H1 (cell line): ENCODE results near the gene CD59. TPM values are rescaled to one million over a fixed set of nuclear protein-coding genes. Genes with fewer than 3 reads are reported as not detected.
A peak's percentile ranks its signal among the peaks of the same experiment; 100 is the strongest.

Experiments
- CTCF ChIA-PET: fragments of 300-600 bp; sonication (Branson Sonifier 250); formaldehyde crosslinking; loops from one replicate; lab custom pipeline; 2021; ENCODE audit not compliant: partially characterized antibody; lab: Charles Lee
- POLR2A ChIA-PET: fragments of 300-600 bp; sonication (Branson Sonifier 250); formaldehyde crosslinking; loops from one replicate; lab custom pipeline; 2021; ENCODE audit warnings: inconsistent platforms; ENCODE audit not compliant: partially characterized antibody; lab: Charles Lee
- DNase-seq, 2 experiments: peaks; one replicate each; pipeline versions ENCODE4 v3.0.0 to v3.0.0-alpha.2; 2010 to 2022; ENCODE audit warnings: low spot score in 2 of 2, low read depth in 1 of 2, mixed read lengths in 1 of 2
- FAIRE-seq: peaks from 2 replicates; lab custom pipeline; 2011; peaks lifted over from hg19 to GRCh38; lab: Jason Lieb, UNC
- H2AFZ ChIP-seq: 2 replicates; pipeline ENCODE4 v1.8.1; 2012; ENCODE audit warnings: low read length, inconsistent platforms
- H2AK5ac ChIP-seq: 2 replicates; pipeline ENCODE4 v1.6.1; 2013; ENCODE audit warnings: low read depth, low read length
- H2BK120ac ChIP-seq: replicated peaks from 2 replicates; pipeline ENCODE3; 2013; ENCODE audit warnings: low read depth, low read length, inconsistent platforms
- H2BK12ac ChIP-seq: 2 replicates; pipeline ENCODE4 v1.6.1; 2013; ENCODE audit warnings: low read depth, low read length
- H2BK15ac ChIP-seq: 2 replicates; pipeline ENCODE4 v1.6.1; 2013; ENCODE audit warnings: low read length
- H2BK20ac ChIP-seq: 2 replicates; pipeline ENCODE4 v1.6.1; 2013; ENCODE audit warnings: low read length
- H2BK5ac ChIP-seq: 2 replicates; pipeline ENCODE4 v1.6.1; 2013; ENCODE audit warnings: low read depth, low read length
- H3K14ac ChIP-seq: 2 replicates; pipeline ENCODE4 v1.6.1; 2013; ENCODE audit warnings: inconsistent platforms; ENCODE audit not compliant: insufficient read length
- H3K18ac ChIP-seq: 2 replicates; pipeline ENCODE4 v1.6.1; 2013; ENCODE audit warnings: low read length; ENCODE audit errors: extremely low read depth
- H3K23ac ChIP-seq: 2 replicates; pipeline ENCODE4 v1.6.1; 2013; ENCODE audit warnings: inconsistent platforms; ENCODE audit not compliant: insufficient read length
- H3K23me2 ChIP-seq: 2 replicates; pipeline ENCODE4 v1.6.1; 2013; ENCODE audit warnings: low read depth, low read length
- H3K27ac ChIP-seq: 2 replicates; pipeline ENCODE4 v1.6.1; 2011; ENCODE audit warnings: low read depth, low read length, inconsistent platforms
- H3K27me3 ChIP-seq, 4 experiments: replicated peaks in 1 of 4; 1 replicate in 1 of 4; 2 replicates in 3 of 4; pipeline versions ENCODE4 v1.6.1 to v1.8.1; 2011 to 2013; ENCODE audit warnings: low read length in 3 of 4, mild to moderate bottlenecking in 3 of 4, inconsistent platforms in 2 of 4, mixed read lengths in 2 of 4, moderate library complexity in 1 of 4; ENCODE audit not compliant: control insufficient read depth in 3 of 4, insufficient read depth in 3 of 4; ENCODE audit errors: extremely low read depth in 1 of 4
- H3K36me3 ChIP-seq, 4 experiments: 2 replicates each; pipeline versions ENCODE4 v1.6.1 to v1.8.1; 2011 to 2013; ENCODE audit warnings: mild to moderate bottlenecking in 4 of 4, low read length in 3 of 4, moderate library complexity in 2 of 4, control low read depth in 1 of 4, inconsistent platforms in 1 of 4; ENCODE audit not compliant: insufficient read depth in 4 of 4, control insufficient read depth in 2 of 4
- H3K4ac ChIP-seq: replicated peaks from 2 replicates; pipeline ENCODE3; 2013; ENCODE audit warnings: low read length, low read depth, mixed read lengths, inconsistent platforms; ENCODE audit not compliant: insufficient read length
- H3K4me1 ChIP-seq, 4 experiments: replicated peaks in 1 of 4; 1 replicate in 1 of 4; 2 replicates in 3 of 4; pipeline versions ENCODE4 v1.6.1 to v1.8.1; 2011 to 2013; ENCODE audit warnings: low read length in 3 of 4, inconsistent platforms in 2 of 4, mixed read lengths in 1 of 4; ENCODE audit not compliant: insufficient read depth in 4 of 4, control insufficient read depth in 3 of 4
- H3K4me2 ChIP-seq, 2 experiments: 2 replicates each; pipeline versions ENCODE4 v1.6.1 to v1.8.1; 2011 to 2013; ENCODE audit warnings: low read depth in 2 of 2, low read length in 2 of 2, control low read depth in 1 of 2, inconsistent platforms in 1 of 2, mild to moderate bottlenecking in 1 of 2; ENCODE audit not compliant: insufficient read depth in 1 of 2
- H3K4me3 ChIP-seq, 4 experiments: fragments of 200-600, 300-600 bp in 1 of 4; sonication (generic), shearing (Covaris generic), sonication (Bioruptor Twin) in 1 of 4; 2 replicates each; pipeline versions ENCODE4 v1.5.1 to v1.8.1; 2011 to 2016; ENCODE audit warnings: low read length in 4 of 4, low read depth in 3 of 4, control low read depth in 2 of 4, inconsistent platforms in 2 of 4, mild to moderate bottlenecking in 2 of 4, mixed read lengths in 1 of 4, moderate library complexity in 1 of 4; ENCODE audit not compliant: insufficient read depth in 2 of 4; ENCODE audit errors: extremely low read depth in 1 of 4
- H3K56ac ChIP-seq: replicated peaks from 2 replicates; pipeline ENCODE3; 2013; ENCODE audit warnings: low read depth, mild to moderate bottlenecking, mixed read lengths, low read length, inconsistent platforms; ENCODE audit not compliant: insufficient read length
- H3K79me1 ChIP-seq: 2 replicates; pipeline ENCODE4 v1.6.1; 2013; ENCODE audit warnings: low read depth, low read length, control low read depth
- H3K79me2 ChIP-seq, 2 experiments: 2 replicates each; pipeline versions ENCODE4 v1.6.1 to v1.8.1; 2012 to 2013; ENCODE audit warnings: low read length in 2 of 2, mild to moderate bottlenecking in 2 of 2, inconsistent platforms in 1 of 2; ENCODE audit not compliant: insufficient read depth in 2 of 2, control insufficient read depth in 1 of 2
- H3K9ac ChIP-seq, 4 experiments: replicated peaks in 1 of 4; 1 replicate in 1 of 4; 2 replicates in 3 of 4; pipeline versions ENCODE4 v1.6.1 to v1.8.1; 2011 to 2013; ENCODE audit warnings: low read depth in 3 of 4, low read length in 3 of 4, control low read depth in 2 of 4, mild to moderate bottlenecking in 2 of 4, moderate library complexity in 2 of 4, inconsistent platforms in 1 of 4; ENCODE audit errors: extremely low read depth in 1 of 4
- H3K9me3 ChIP-seq, 2 experiments: 2 replicates each; pipeline versions ENCODE4 v1.6.1 to v1.8.1; 2012 to 2013; ENCODE audit warnings: mild to moderate bottlenecking in 2 of 2, moderate library complexity in 2 of 2, control low read depth in 1 of 2, inconsistent platforms in 1 of 2, low read depth in 1 of 2, low read length in 1 of 2, mixed read lengths in 1 of 2; ENCODE audit not compliant: insufficient read depth in 2 of 2
- H4K20me1 ChIP-seq, 2 experiments: replicated peaks in 1 of 2; 2 replicates each; pipeline versions ENCODE3 to v1.8.1; 2011 to 2013; ENCODE audit warnings: inconsistent platforms in 2 of 2, low read length in 2 of 2, mild to moderate bottlenecking in 1 of 2; ENCODE audit not compliant: insufficient read depth in 2 of 2, control insufficient read depth in 1 of 2
- H4K5ac ChIP-seq: 2 replicates; pipeline ENCODE4 v1.6.1; 2013; ENCODE audit warnings: low read length, low read depth, mixed read lengths, inconsistent platforms; ENCODE audit not compliant: insufficient read length
- H4K8ac ChIP-seq: 2 replicates; pipeline ENCODE4 v1.8.0; 2013; ENCODE audit warnings: mild to moderate bottlenecking, moderate library complexity, low read length, inconsistent platforms; ENCODE audit not compliant: insufficient read depth; ENCODE audit errors: extremely low read depth
- H4K91ac ChIP-seq: replicated peaks from 2 replicates; pipeline ENCODE3; 2013; ENCODE audit warnings: low read length, mixed read lengths, inconsistent platforms; ENCODE audit not compliant: insufficient read length
- ASH2L ChIP-seq: fragments of 200-600, 300-600 bp; sonication (generic); IDR thresholded peaks from one replicate; pipeline ENCODE4 v1.7.1; 2017; ENCODE audit warnings: low read length
- CTBP2 ChIP-seq: IDR thresholded peaks from 2 replicates; pipeline ENCODE4 v1.7.0; 2011; ENCODE audit warnings: borderline replicate concordance, mild to moderate bottlenecking, moderate library complexity, mixed read lengths, low read length; ENCODE audit not compliant: insufficient read depth, insufficient read length
- WGBS, 2 experiments: shearing (Covaris generic) in 1 of 2; methylation state at CpG; one replicate each; pipeline versions ENCODE4 v1.1.6 to v1.1.7; 2013 to 2015; ENCODE audit warnings: low lambda C conversion rate in 2 of 2, mixed read lengths in 2 of 2, inconsistent platforms in 1 of 2, low coverage in 1 of 2, missing lambda C conversion rate in 1 of 2; ENCODE audit not compliant: insufficient replicate concordance in 2 of 2, insufficient coverage in 1 of 2, insufficient read length in 1 of 2; ENCODE audit errors: extremely low coverage in 1 of 2, missing lambda C conversion rate in 1 of 2; 5-methylcytosine and 5-hydroxymethylcytosine counted together
- polyA plus RNA-seq, 7 experiments: library from polyadenylated mRNA; depleted of rRNA in 3 of 7; stranded (reverse) in 5 of 7; unstranded in 2 of 7; fragments of >200 nt in 5 of 7; fragments of 200-250 nt in 2 of 7; gene quantifications; 1 replicate in 5 of 7; 2 replicates in 1 of 7; 4 replicates in 1 of 7; pipeline versions ENCODE4 v1.2.1 to v1.2.3, GENCODE V29; 2011 to 2013; ENCODE audit warnings: missing spikeins in 2 of 7, mixed read lengths in 2 of 7
- total RNA-seq: library from RNA; stranded (reverse); fragmentation: NEBNext Ultra II Directional; extraction: Animal tissue kit (Norgen Biotek cat#: 25700); gene quantifications from 2 replicates; pipeline ENCODE4 v1.2.1, GENCODE V29; 2021

CD59 gene
- total and polyA plus RNA-seq, 2 of the 8 experiments (the other 6 are each of a cell fraction or from before 2014, with no cell fraction given) = 63.1 to 90.3 TPM

GRCh38 chr11:33668951-33669596 lies 67.1 kb downstream of the CD59 start:
- peak overlapping the region; percentile 27; the same call in 1 of the 2 replicates for H2BK20ac ChIP-seq
- peak overlapping the region; percentile 16 for H2BK120ac ChIP-seq
- H2BK5ac ChIP-seq = peak overlapping the region; percentile 61; the same call in 1 of the 2 replicates
- no peak overlapping the region for H3K4ac ChIP-seq
- no peaks in the 10 kb centered on the region for H3K9me3 ChIP-seq
- H3K23ac ChIP-seq = no peak overlapping the region
- no peaks in the 10 kb centered on the region for H3K79me2 ChIP-seq
- peak overlapping the region; percentile 6; the same call in 1 of the 2 replicates for H2AFZ ChIP-seq
- H3K4me3 ChIP-seq = peak overlapping the region in 1 of 4 experiments; percentile 8; a peak in 1 of 8 replicates
- TF ChIP-seq CTBP2 = no peak
- peak; percentile 16 for TF ChIP-seq ASH2L
- peak overlapping the region; percentile 81 for H4K5ac ChIP-seq
- H3K4me2 ChIP-seq = peak overlapping the region; percentile 10 to 45; a peak in 3 of 4 replicates
- peak overlapping the region; percentile 87 for H4K91ac ChIP-seq
- no peak overlapping the region for H3K14ac ChIP-seq
- H2AK5ac ChIP-seq = peak overlapping the region; percentile 75; the same call in 1 of the 2 replicates
- POLR2A ChIA-PET = no interaction called here
- WGBS, 2 experiments = 70% methylated on average over 6 of the region's 6 CpGs; no CpG with 5 or more reads in 1 of the 2 experiments
- H3K23me2 ChIP-seq = no peaks in the 10 kb centered on the region
- FAIRE-seq = peak; percentile 32
- H3K56ac ChIP-seq = no peak overlapping the region
- no peaks in the 10 kb centered on the region; a peak in 1 of 7 replicates for H3K27me3 ChIP-seq
- DNase-seq = no peak
- no peaks in the 10 kb centered on the region for H4K20me1 ChIP-seq
- no peak overlapping the region for H4K8ac ChIP-seq
- no peak overlapping the region; the same call in 1 of the 2 replicates for H2BK15ac ChIP-seq
- H3K27ac ChIP-seq = no peak overlapping the region
- peak overlapping the region; percentile 26; the same call in 1 of the 2 replicates for H3K18ac ChIP-seq
- CTCF ChIA-PET = interaction anchor here (0.8 to 2.5 kb wide), 4 partner anchors 11 to 306 kb away, joined by 3 to 8 read pairs (median 5); no protein-coding TSS in a partner anchor
- H3K79me1 ChIP-seq = no peaks in the 10 kb centered on the region
- no peak overlapping the region for H3K9ac ChIP-seq
- no peaks in the 10 kb centered on the region for H3K36me3 ChIP-seq
- peak overlapping the region; percentile 79; the same call in 1 of the 2 replicates for H2BK12ac ChIP-seq
- peaks cover 0 to 18% (median 14%) of the 10 kb centered on the region in 4 experiments; a peak in 6 of 7 replicates for H3K4me1 ChIP-seq
